Amniotic stem cell (primary cell): ENCODE measurements around the gene SAA2.
"Not testable (repeated sequence)": the region's sequence is repeated elsewhere in the genome, so short reads cannot be mapped to it uniquely, and the experiment has no call there.

Experiments
- DNase-seq: peaks from one replicate; lab custom pipeline; 2025; lab: John Stamatoyannopoulos, UW

The SAA2 gene

DNA sequence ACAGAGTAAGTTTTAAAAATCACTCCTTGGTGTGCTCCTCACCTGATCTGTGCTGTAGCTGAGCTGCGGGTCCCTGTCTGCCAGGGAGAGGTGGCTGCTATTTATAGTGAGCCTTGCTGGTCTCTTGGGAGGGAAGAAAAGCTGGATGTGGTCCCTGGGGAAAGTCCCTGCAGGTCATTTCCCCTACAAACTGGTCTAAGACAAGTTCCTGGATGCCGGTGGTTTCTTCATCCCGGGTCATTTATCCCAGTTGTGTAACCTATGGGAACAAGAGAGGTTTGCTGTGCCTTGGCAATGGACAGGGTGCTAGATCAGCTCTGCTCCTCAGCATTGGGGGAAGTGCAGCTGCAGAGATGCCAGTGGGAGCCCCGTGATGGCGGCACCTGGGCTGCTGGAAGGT, at the start of gene SAA2:
SAA2 (minus strand) TSS at position 108 of the 400 bp plus-strand sequence. CDS start 657 bp downstream, outside the sequence.
- DNase-seq = no peak

DNA sequence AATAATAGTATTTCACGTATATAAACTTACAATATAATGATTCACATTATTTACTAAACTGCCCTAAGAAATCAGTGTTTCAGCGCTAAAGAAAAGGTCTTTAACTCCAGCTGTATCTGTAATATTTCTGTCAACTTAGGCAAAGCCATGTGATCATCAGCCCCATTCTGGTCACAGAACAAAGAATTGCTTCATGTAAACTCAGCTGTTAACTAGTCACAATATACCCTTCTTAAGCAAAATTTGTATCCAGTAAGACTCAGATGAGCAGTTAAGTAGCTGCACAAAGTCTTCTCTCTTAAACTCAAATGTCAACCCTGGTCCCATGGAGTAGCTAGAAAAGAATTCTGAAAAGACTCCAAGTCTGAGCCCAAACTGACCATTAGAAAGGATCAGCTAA, 46.8 kb upstream of the SAA2 start:
- no peak for DNase-seq

DNA sequence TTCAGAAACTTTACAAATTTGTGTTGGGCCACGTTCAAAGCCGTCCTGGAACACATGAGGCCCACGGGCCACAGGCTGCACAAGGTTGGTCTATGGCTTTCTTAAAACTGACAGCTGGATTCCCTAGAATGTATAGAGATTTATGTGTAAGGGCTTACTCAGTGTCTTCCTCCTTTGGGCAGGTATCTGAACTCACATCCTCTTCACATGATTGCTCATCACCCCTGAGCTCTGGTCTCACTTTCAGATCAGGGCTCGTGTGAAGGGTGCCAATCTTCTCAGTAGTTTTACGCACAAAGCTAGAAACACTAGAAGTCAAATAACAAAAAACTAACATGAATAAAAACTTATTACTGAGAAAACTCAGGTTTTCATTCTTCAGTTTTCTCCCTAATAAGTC, 46.4 kb upstream of the SAA2 start:
- DNase-seq = no peak

- DNase-seq = no peak
These were observed 40.4 kb upstream of the SAA2 start for GRCh38 chr11:18288911-18289310.

DNA sequence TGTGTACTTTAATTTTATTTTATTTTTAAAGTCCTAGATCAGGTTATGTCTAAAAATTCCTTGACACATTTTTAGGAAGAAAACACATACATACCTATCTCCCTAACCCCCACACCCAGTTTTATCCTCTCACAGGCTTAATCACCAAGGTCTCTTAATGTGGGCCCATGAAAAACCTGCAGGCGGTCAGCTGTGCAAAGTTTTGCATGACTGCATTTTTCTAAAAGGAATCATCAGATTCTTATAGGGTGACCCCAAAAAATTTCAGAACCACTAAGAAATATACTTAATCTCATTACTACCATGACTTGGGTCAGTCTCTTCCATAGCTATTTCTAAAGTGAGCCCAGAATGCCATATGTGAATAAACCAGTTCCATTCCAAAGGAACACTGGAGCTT, 37.4 kb upstream of the SAA2 start:
- DNase-seq = no peak

GRCh38 chr11:18282626-18283025, 34.2 kb upstream of the SAA2 start:
- no peak for DNase-seq

GRCh38 chr11:18280438-18281045, 32.1 kb upstream of the SAA2 start:
- no peak for DNase-seq

GRCh38 chr11:18277565-18278271, 29.2 kb upstream of the SAA2 start:
- DNase-seq = no peak

GRCh38 chr11:18271206-18271605, 22.7 kb upstream of the SAA2 start:
- no peak for DNase-seq

GRCh38 chr11:18270102-18270501, 21.6 kb upstream of the SAA2 start:
- DNase-seq = no peak

DNA sequence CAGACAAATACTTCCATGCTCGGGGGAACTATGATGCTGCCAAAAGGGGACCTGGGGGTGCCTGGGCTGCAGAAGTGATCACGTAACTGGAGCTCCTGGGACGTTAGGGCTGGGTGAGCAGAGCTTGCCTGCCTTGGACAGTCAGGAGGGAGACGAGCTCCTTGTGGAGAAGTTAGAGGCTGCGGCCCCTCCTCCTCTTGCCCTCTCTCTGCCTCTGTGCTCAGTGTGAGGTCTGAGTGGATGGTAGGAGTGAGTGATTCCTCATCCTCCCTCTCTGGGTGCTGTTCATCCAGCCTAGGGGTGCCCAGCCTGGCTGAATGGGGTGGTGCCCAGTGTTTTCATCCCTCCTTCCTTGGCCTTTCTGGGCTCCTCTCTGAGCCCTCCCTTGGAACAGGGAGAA, 20.8 kb upstream of the SAA2 start:
- DNase-seq = not testable (repeated sequence)

- not testable (repeated sequence) for DNase-seq
These were observed 19.1 kb upstream of the SAA2 start for GRCh38 chr11:18267335-18268133.

- no peak for DNase-seq
These were observed 17.5 kb upstream of the SAA2 start, which contains the start of gene SAA1 for GRCh38 chr11:18265949-18266348. Gene SAA1 (plus strand): TSS chr11:18266264. CDS start chr11:18266888, 624 bp downstream.

GRCh38 chr11:18264677-18265555, 16.4 kb upstream of the SAA2 start:
- DNase-seq = no peak

DNA sequence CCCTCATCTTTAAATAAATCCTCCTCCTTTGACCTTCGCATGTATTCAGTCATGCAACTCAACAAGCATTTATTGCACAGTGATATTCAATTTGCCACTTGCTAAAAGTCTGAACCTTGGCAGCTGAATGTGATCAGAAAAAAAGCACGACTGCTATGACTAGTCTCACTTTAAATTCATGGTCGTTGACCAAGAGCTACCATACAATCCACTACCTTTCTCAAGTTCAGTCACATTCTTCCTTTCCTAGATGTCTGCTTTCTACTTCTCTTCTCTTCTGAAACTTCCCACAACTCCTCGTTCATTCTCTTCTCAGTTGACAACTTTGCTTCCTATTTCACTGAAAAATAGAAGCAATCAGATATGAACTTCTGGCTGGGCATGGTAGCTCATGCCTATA, 15.6 kb upstream of the SAA2 start:
- no peak for DNase-seq

DNA sequence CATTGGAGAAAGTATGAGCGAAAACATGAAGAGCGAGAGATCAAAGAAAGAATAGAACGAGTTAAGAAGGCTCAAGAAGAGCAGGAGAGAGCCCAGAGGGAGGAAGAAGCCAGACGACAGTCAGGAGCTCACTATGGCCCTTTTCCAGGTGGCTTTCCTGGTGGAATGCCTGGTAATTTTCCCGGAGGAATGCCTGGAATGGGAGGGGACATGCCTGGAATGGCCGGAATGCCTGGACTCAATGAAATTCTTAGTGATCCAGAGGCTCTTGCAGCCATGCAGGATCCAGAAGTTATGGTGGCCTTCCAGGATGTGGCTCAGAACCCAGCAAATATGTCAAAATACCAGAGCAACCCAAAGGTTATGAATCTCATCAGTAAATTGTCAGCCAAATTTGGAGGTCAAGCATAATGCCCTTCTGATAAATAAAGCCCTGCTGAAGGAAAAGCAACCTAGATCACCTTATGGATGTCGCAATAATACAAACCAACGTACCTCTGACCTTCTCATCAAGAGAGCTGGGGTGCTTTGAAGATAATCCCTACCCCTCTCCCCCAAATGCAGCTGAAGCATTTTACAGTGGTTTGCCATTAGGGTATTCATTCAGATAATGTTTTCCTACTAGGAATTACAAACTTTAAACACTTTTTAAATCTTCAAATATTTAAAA, 14.3 kb upstream of the SAA2 start:
- not testable (repeated sequence) for DNase-seq

- no peak for DNase-seq
These were observed 13.3 kb upstream of the SAA2 start for GRCh38 chr11:18261721-18262120.

GRCh38 chr11:18259259-18259658, 10.8 kb upstream of the SAA2 start:
- DNase-seq = no peak

DNA sequence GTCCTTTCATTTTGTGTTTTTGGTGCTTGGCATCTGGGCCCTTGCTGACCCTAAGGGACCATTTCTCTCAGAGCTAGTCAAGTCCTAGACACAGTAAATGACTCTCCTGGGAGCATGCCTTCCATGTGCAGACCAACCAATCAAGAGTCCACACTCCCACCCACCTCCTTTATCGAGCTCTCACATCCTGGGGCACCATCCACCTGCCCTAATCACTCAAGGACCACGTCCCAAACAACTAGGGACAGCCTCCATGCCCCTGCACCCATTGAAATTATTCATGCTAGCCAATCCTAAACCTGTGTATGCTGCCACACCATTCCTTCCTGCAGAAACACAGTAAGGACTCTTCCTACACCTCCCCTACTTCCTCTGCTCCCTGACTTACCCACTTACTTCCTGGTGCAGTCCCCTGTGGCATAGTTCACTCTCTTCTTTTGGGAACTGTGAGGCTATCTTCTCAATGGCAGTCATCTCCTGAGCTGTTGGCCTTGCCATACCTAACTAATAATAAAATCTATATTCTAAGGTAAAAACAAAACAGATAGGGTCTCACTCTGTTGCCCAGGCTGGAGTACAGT, 6.4 kb upstream of the SAA2 start:
- DNase-seq = no peak

- DNase-seq = no peak
These were observed 5.4 kb upstream of the SAA2 start for GRCh38 chr11:18253778-18254338.

GRCh38 chr11:18253233-18253632, 4.8 kb upstream of the SAA2 start:
- DNase-seq = no peak
